Muscle of leg (tissue), 11 donors: Measurements from ENCODE around the gene CLDN9. TPM values are rescaled to one million over a fixed set of nuclear protein-coding genes. Genes with fewer than 3 reads are reported as not detected.
"Not testable (repeated sequence)": the region's sequence is repeated elsewhere in the genome, so short reads cannot be mapped to it uniquely, and the experiment has no call there.

Experiments used
- DNase-seq: peaks from one replicate; pipeline ENCODE4 v3.0.0; 2013
- H3K27ac ChIP-seq: one replicate; pipeline ENCODE4 v1.5.1; 2013; ENCODE audit warnings: mild to moderate bottlenecking, low read length, control low read depth
- H3K27me3 ChIP-seq: one replicate; pipeline ENCODE4 v1.6.1; 2013; ENCODE audit warnings: low read length; ENCODE audit not compliant: control insufficient read depth, insufficient read depth
- H3K36me3 ChIP-seq: one replicate; pipeline ENCODE4 v1.6.1; 2013; ENCODE audit warnings: low read length; ENCODE audit not compliant: control insufficient read depth, insufficient read depth
- H3K4me1 ChIP-seq: one replicate; pipeline ENCODE4 v1.6.1; 2013; ENCODE audit warnings: low read length; ENCODE audit not compliant: control insufficient read depth, insufficient read depth
- H3K4me3 ChIP-seq: one replicate; pipeline ENCODE4 v1.5.1; 2013; ENCODE audit warnings: low read length, control low read depth
- H3K9me3 ChIP-seq: replicated peaks from 2 replicates; pipeline ENCODE4 v1.6.1; 2013; ENCODE audit warnings: low read depth, low read length; ENCODE audit not compliant: control insufficient read depth
- WGBS: methylation state at CpG from one replicate; pipeline ENCODE4 v1.1.5; 2013; ENCODE audit warnings: missing lambda C conversion rate; ENCODE audit not compliant: insufficient coverage; 5-methylcytosine and 5-hydroxymethylcytosine counted together
- polyA plus RNA-seq, 8 donors: library from polyadenylated mRNA; unstranded; fragments of 120-200 nt; gene quantifications; one replicate each; pipeline versions ENCODE4 v1.2.1 to v1.2.3, GENCODE V29; 2013; ENCODE audit warnings: inconsistent platforms in 1 of 8, low replicate concordance in 1 of 8; ENCODE audit not compliant: insufficient read length in 8 of 8, insufficient read depth in 1 of 8
- total RNA-seq: library from RNA; stranded (reverse); fragments of 120-200 nt; gene quantifications from one replicate; pipeline ENCODE4 v1.2.4, GENCODE V29; 2013

Gene CLDN9
- total and polyA plus RNA-seq, 9 donors, result 0.36 to 3.0 (median 1.4) TPM

DNA sequence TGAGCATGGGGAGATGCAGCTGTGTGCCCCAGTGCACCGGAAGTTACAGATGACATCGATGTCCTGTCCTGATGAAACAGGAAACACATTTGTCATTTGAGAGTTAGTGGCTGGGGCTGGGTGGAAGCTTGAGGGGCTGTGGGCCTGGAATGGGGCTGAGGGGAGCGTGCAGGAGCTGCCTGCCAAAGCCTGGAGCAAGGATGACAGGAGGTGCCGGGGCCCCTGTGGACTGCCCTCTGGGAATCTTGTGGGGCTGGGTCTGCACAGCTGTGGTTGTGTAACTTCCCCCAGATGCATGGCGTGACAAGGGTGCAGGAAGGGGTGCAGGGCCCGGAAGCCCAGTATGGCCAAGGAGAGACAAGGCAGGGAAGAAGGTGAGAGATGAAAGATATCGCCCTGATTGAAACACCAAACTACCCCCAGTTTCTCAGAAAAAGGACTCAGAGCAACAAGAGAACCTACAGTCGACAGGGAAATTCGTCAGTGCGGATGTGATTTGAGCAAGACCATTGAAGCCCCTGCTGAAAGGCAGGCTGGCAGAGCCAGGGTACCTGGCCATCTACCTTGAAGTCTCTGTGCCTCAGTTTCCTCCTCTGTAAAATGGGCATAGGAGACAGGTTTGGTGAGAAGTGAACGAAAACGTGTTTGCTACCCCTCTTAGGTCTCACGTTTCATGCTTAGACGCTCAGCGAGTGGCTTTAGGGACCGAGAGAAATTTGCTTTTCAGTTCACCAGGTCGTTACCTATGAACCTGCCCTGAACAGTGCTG is 42.4 kb downstream of the CLDN9 start:
- Histone ChIP-seq H3K27me3 (peaks cover 14% of the 10 kb centered on the region), H3K4me1 (peaks cover 16% of the 10 kb centered on the region), H3K27ac (no peak overlapping the region), H3K9me3 (no peaks in the 10 kb centered on the region), H3K4me3 (no peak overlapping the region), H3K36me3 (peaks cover 3% of the 10 kb centered on the region)
- no peak for DNase-seq
- 59% methylated on average over 14 of the region's 17 CpGs for WGBS

DNA sequence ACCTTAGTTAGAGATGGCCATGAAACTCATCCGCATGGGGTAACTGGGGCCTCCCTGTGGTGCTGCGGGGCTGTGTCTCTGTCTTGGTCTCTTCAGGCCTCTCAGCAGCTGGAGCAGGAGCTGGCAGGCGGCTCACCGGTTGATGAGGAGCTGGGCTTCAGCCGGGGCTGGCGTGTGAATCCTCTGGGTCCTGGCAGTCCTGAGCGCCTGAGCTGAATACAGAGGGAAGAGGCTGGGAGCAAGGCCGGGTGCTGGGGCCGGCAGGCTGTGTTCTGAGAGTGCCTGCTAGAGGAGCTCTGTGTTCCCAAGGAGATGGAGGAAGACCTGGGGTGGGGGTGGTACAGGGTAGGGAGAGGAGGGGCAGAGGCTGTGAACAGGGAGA is 43.0 kb downstream of the CLDN9 start:
- DNase-seq, H3K4me3 ChIP-seq, H3K27me3 ChIP-seq, H3K27ac ChIP-seq, H3K36me3 ChIP-seq, H3K9me3 ChIP-seq: not testable (repeated sequence)
- 18% methylated on average over 8 of the region's 9 CpGs for WGBS
- peaks cover 22% of the 10 kb centered on the region for H3K4me1 ChIP-seq

DNA sequence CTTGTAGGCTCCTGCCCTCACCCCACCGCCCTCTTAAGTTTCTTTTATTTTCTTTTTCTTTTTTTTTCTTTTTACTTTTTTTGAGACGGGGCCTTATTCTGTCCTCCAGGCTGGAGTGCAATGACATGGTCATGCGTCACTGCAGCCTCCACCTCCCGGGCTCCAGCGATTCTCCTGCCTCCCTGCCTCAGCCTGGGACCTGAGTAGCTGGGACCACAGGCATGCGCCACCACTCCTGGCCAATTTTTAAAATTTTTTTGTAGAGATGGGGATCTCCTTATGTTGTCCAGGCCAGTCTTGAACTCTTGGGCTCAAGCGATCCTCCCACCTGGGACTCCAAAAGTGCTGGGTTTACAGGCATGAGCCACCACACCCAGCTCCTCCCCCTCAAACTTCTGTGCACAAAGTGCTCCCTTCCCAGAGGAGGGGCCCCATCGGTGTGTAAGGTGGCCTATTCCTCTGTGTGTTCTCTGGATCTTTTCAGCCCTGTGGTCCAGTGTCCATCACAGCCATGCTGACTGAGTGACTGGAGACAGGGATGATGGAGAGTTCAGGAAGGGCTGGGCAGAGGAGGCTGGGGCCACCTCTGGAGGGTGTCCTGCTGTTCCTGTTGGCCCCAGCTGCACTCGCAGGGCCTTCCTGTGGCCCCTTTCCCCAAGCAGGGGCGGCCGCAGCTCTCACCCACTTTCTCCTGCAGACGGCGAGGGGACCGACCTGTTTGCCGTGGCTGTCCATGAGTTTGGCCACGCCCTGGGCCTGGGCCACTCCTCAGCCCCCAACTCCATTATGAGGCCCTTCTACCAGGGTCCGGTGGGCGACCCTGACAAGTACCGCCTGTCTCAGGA is 43.8 kb downstream of the CLDN9 start:
- H3K36me3 ChIP-seq, result peaks cover 3% of the 10 kb centered on the region
- peaks cover 25% of the 10 kb centered on the region for H3K4me1 ChIP-seq
- WGBS, result 70% methylated on average over 12 of the region's 19 CpGs
- no peak overlapping the region for H3K4me3 ChIP-seq
- no peaks in the 10 kb centered on the region for H3K9me3 ChIP-seq
- peaks cover 6% of the 10 kb centered on the region for H3K27me3 ChIP-seq
- no peak for DNase-seq
- H3K27ac ChIP-seq, result no peak overlapping the region

- Histone ChIP-seq H3K4me1 (peaks cover 25% of the 10 kb centered on the region), H3K27me3 (peaks cover 6% of the 10 kb centered on the region), H3K36me3 (peaks cover 3% of the 10 kb centered on the region), H3K9me3 (no peaks in the 10 kb centered on the region), H3K27ac (no peak overlapping the region), H3K4me3 (no peak overlapping the region)
- DNase-seq, result no peak
- WGBS, result 87% methylated on average over 11 of the region's 22 CpGs
These were observed 44.7 kb downstream of the CLDN9 start for GRCh38 chr16:3057181-3058138.

GRCh38 chr16:3058139-3059030 is 45.7 kb downstream of the CLDN9 start:
- DNase-seq, result peak; percentile 67
- Histone ChIP-seq H3K36me3 (peaks cover 3% of the 10 kb centered on the region), H3K4me3 (peak overlapping the region; percentile 85), H3K4me1 (peaks cover 25% of the 10 kb centered on the region), H3K27me3 (peaks cover 6% of the 10 kb centered on the region), H3K27ac (no peak overlapping the region), H3K9me3 (no peaks in the 10 kb centered on the region)
- 3% methylated on average over 54 of the region's 77 CpGs for WGBS

GRCh38 chr16:3059041-3059722 is 46.5 kb downstream of the CLDN9 start:
- under 1% methylated on average over 67 of the region's 67 CpGs for WGBS
- H3K4me1 ChIP-seq, result peaks cover 25% of the 10 kb centered on the region

GRCh38 chr16:3059723-3060242 is 47.1 kb downstream of the CLDN9 start:
- no peak for DNase-seq
- H3K27me3 ChIP-seq, result peaks cover 6% of the 10 kb centered on the region
- peaks cover 29% of the 10 kb centered on the region for H3K4me1 ChIP-seq
- H3K9me3 ChIP-seq, result no peaks in the 10 kb centered on the region
- peak overlapping the region; percentile 80 for H3K27ac ChIP-seq
- peak overlapping the region; percentile 48 for H3K4me3 ChIP-seq
- WGBS, result 59% methylated on average over 4 of the region's 9 CpGs
- H3K36me3 ChIP-seq, result no peaks in the 10 kb centered on the region

More at GRCh38 chr16:3059041-3059722, 46.5 kb downstream of the CLDN9 start:
- H3K9me3 ChIP-seq, result no peaks in the 10 kb centered on the region
- peak; percentile 92 for DNase-seq
- peak overlapping the region; percentile 85 for H3K4me3 ChIP-seq
- H3K27me3 ChIP-seq, result peaks cover 6% of the 10 kb centered on the region
- H3K36me3 ChIP-seq, result no peaks in the 10 kb centered on the region
- peak overlapping the region; percentile 80 for H3K27ac ChIP-seq

GRCh38 chr16:3060339-3061127 is 47.8 kb downstream of the CLDN9 start:
- Histone ChIP-seq H3K27me3 (peaks cover 6% of the 10 kb centered on the region), H3K4me3 (no peak overlapping the region), H3K9me3 (no peaks in the 10 kb centered on the region), H3K27ac (peak overlapping the region; percentile 51), H3K36me3 (no peaks in the 10 kb centered on the region), H3K4me1 (peaks cover 36% of the 10 kb centered on the region)
- DNase-seq, result peak; percentile 55
- 82% methylated on average over 6 of the region's 14 CpGs for WGBS
